OCI-LY1 (cell line): ENCODE results near the gene CLEC18B.
"Not testable (repeated sequence)": the region's sequence is repeated elsewhere in the genome, so short reads cannot be mapped to it uniquely, and the experiment has no call there.

ENCODE experiments used
- H2AFZ ChIP-seq: fragments of 200-600 bp; sonication (generic), shearing (Covaris generic); 2 replicates; pipeline ENCODE4 v1.6.0; 2014; ENCODE audit warnings: antibody characterized with exemption, mild to moderate bottlenecking, low read length
- H3F3A ChIP-seq: fragments of 200-600 bp; sonication (generic), shearing (Covaris generic); 2 replicates; pipeline ENCODE4 v1.6.0; 2014; ENCODE audit warnings: mild to moderate bottlenecking, antibody characterized with exemption, low read length, moderate library complexity; ENCODE audit not compliant: insufficient read depth
- H3K27ac ChIP-seq: fragments of 200-600 bp; sonication (generic); 2 replicates; pipeline ENCODE4 v1.5.1; 2014; ENCODE audit warnings: low read length, mixed run types, mild to moderate bottlenecking, low read depth; ENCODE audit not compliant: poor library complexity, severe bottlenecking
- H3K27me3 ChIP-seq: fragments of 200-600 bp; sonication (generic); 2 replicates; pipeline ENCODE4 v1.6.0; 2014; ENCODE audit warnings: antibody characterized with exemption, mild to moderate bottlenecking, low read length, moderate library complexity; ENCODE audit not compliant: insufficient read depth
- H3K36me3 ChIP-seq: fragments of 200-600 bp; sonication (generic); 2 replicates; pipeline ENCODE4 v1.6.1; 2014; ENCODE audit warnings: mild to moderate bottlenecking, antibody characterized with exemption, low read length, moderate library complexity, mixed read lengths; ENCODE audit not compliant: insufficient read depth
- H3K4me1 ChIP-seq: fragments of 200-600 bp; sonication (generic); 2 replicates; pipeline ENCODE4 v1.5.1; 2014; ENCODE audit warnings: mild to moderate bottlenecking, low read length, moderate library complexity; ENCODE audit not compliant: insufficient read depth, severe bottlenecking
- H3K4me2 ChIP-seq: fragments of 200-600 bp; sonication (generic), shearing (Covaris generic); 2 replicates; pipeline ENCODE4 v1.6.1; 2014; ENCODE audit warnings: low read length
- H3K4me3 ChIP-seq: fragments of 200-600 bp; sonication (generic); 2 replicates; pipeline ENCODE4 v1.5.1; 2014; ENCODE audit warnings: low read length, low read depth, mild to moderate bottlenecking, mixed read lengths; ENCODE audit not compliant: poor library complexity, severe bottlenecking
- H3K79me2 ChIP-seq: fragments of 200-600 bp; shearing (Covaris generic); 2 replicates; pipeline ENCODE4 v1.6.1; 2016; ENCODE audit warnings: mixed run types, low read length, mixed read lengths; ENCODE audit not compliant: insufficient read depth
- H3K9ac ChIP-seq: fragments of 200-600 bp; sonication (generic), shearing (Covaris generic); 2 replicates; pipeline ENCODE4 v1.6.1; 2014; ENCODE audit warnings: mild to moderate bottlenecking, low read length, mixed read lengths
- H3K9me2 ChIP-seq: fragments of 200-600 bp; sonication (generic), shearing (Covaris generic); 2 replicates; pipeline ENCODE4 v1.6.1; 2014; ENCODE audit warnings: low read depth, mild to moderate bottlenecking, low read length, mixed read lengths
- H3K9me3 ChIP-seq: fragments of 200-600 bp; shearing (Covaris generic); 2 replicates; pipeline ENCODE4 v1.6.1; 2014; ENCODE audit warnings: low read length, mixed read lengths
- H4K20me1 ChIP-seq: fragments of 200-600 bp; sonication (generic), shearing (Covaris generic); 2 replicates; pipeline ENCODE4 v1.6.0; 2016; ENCODE audit warnings: mild to moderate bottlenecking, low read length; ENCODE audit not compliant: insufficient read depth

The CLEC18B gene

DNA sequence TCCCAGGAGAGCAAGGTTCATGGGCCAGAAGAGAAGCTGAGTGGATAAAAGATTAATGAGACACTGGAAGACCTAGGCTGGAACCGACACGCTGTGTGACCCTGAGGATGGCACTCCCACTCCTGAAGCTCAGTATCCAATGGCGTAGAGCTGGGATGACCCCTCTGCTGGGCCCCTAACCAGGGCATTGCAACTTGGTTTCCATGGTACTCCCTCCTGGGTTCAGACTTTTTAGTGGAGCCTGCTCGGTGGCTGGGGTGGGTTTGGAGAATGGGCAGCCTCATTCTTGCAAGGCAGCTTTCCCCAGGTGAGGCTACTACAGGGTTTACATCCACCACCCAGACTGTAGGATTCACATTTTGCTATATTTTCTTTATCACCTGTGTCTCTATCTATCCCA lies 2.4 kb upstream of the CLEC18B start:
- H3K4me3 ChIP-seq, H3K9ac ChIP-seq, H3F3A ChIP-seq, H3K79me2 ChIP-seq, H3K9me3 ChIP-seq, H4K20me1 ChIP-seq, H3K9me2 ChIP-seq, H2AFZ ChIP-seq, H3K27ac ChIP-seq, H3K4me2 ChIP-seq, H3K27me3 ChIP-seq, H3K4me1 ChIP-seq, H3K36me3 ChIP-seq: not testable (repeated sequence)

DNA sequence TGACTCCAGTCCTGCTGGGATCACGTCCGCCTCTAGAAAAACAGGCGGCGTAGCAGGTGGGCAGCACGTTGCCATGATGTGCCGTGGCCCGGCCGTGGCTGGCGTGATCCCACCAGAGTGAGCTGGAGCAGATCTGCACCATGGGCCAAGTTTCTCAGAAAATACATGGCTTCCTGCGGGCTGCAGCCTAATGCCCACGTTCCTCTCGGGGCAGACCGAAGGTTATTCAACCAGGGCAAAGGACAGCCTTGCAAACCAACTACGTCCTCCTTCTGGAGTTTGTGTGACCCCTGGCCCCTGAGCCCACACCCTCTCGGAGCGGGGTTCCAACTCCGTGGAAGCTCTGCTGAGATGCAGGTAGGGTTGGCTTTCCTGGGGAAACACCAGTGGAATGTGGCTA lies 808 bp upstream of the CLEC18B start:
- not testable (repeated sequence) for H3K36me3 ChIP-seq, H3K9me2 ChIP-seq, H4K20me1 ChIP-seq, H3K4me3 ChIP-seq, H2AFZ ChIP-seq, H3K27ac ChIP-seq, H3K9me3 ChIP-seq, H3K79me2 ChIP-seq, H3F3A ChIP-seq, H3K9ac ChIP-seq, H3K4me1 ChIP-seq, H3K27me3 ChIP-seq, H3K4me2 ChIP-seq

DNA sequence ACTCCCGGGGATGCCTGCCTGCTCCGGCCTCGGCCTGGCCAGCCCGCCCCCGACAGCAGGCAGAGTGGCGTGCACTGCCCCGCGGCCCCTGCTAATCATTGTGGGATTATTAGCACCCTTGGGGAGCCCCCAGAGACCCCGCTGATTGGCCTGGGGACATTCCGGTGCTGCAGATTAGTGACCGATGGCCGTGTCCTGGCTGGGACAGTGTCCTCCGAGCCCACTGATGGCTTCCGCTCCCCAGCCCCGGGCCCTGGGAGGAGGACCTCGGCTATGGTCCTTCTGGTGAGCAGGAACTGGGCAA lies 156 bp upstream of the CLEC18B start:
- not testable (repeated sequence) for H3K4me2 ChIP-seq, H3K36me3 ChIP-seq, H3K4me3 ChIP-seq, H3K9me3 ChIP-seq, H4K20me1 ChIP-seq, H3K4me1 ChIP-seq, H3K79me2 ChIP-seq, H3K27me3 ChIP-seq, H3F3A ChIP-seq, H3K9me2 ChIP-seq, H3K9ac ChIP-seq, H3K27ac ChIP-seq, H2AFZ ChIP-seq

DNA sequence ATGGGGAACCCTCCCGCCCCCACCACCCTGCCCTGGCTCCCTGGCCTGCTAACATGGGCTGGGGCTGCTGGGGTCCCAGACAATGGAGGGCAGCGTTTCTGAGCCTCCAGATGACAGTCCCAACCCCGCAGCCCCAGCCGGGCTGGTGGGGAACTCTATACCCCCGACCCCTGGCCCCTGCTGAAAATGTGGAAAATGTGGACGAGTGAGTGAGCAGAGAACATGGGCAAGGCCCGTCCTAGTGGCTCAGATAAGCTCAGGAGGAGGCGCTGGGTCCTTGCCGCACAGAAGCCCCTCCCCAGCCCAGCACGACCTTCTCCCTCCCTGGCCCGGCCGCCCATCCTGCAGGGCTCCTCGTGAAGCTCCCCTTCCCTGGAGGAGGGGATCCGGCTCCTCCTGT lies 1.5 kb downstream of the CLEC18B start:
- H4K20me1 ChIP-seq, H3K9me3 ChIP-seq, H3F3A ChIP-seq: not testable (repeated sequence)

GRCh38 chr16:74417897-74418296 lies 3.4 kb downstream of the CLEC18B start:
- not testable (repeated sequence) for H3K36me3 ChIP-seq, H3K27me3 ChIP-seq, H3K27ac ChIP-seq, H3K4me3 ChIP-seq, H3K4me1 ChIP-seq, H3K9me3 ChIP-seq, H4K20me1 ChIP-seq, H3K79me2 ChIP-seq, H2AFZ ChIP-seq, H3F3A ChIP-seq, H3K9ac ChIP-seq, H3K4me2 ChIP-seq, H3K9me2 ChIP-seq

More for the DNA sequence above, 1.5 kb downstream of the CLEC18B start:
- not testable (repeated sequence) for H2AFZ ChIP-seq, H3K9ac ChIP-seq, H3K4me1 ChIP-seq, H3K4me2 ChIP-seq, H3K9me2 ChIP-seq, H3K27ac ChIP-seq, H3K27me3 ChIP-seq, H3K4me3 ChIP-seq, H3K79me2 ChIP-seq, H3K36me3 ChIP-seq

GRCh38 chr16:74413920-74414319 lies 7.4 kb downstream of the CLEC18B start:
- H3K9me3 ChIP-seq, H3K9me2 ChIP-seq, H3K27me3 ChIP-seq, H3F3A ChIP-seq, H2AFZ ChIP-seq, H3K9ac ChIP-seq, H3K27ac ChIP-seq, H3K4me1 ChIP-seq, H3K79me2 ChIP-seq, H3K4me2 ChIP-seq, H4K20me1 ChIP-seq, H3K36me3 ChIP-seq, H3K4me3 ChIP-seq: not testable (repeated sequence)

DNA sequence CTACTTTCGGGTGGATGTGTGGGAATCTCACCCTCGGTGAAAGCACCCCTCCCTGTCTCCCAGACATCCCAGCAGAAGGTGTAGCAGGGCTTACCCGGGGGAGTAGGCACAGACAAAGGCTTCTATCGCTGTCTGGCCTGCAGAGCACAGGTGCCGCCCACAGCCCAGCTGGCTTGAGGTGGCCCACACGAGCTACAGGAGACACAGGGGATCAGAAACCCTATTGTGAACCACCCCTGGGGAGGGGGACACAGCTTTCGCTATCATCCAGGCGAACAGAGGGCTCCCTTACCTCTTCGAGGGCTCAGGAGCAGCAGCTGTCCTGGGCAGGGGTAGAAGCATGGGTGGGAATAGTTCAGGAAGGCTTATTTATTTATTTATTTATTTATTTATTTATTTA lies 7.8 kb downstream of the CLEC18B start:
- H3F3A ChIP-seq, H3K9me3 ChIP-seq, H3K36me3 ChIP-seq, H2AFZ ChIP-seq, H3K4me1 ChIP-seq, H3K9me2 ChIP-seq, H3K27me3 ChIP-seq, H4K20me1 ChIP-seq, H3K4me2 ChIP-seq, H3K79me2 ChIP-seq, H3K4me3 ChIP-seq, H3K27ac ChIP-seq, H3K9ac ChIP-seq: not testable (repeated sequence)

- H3K9ac ChIP-seq, H3K4me1 ChIP-seq, H3K36me3 ChIP-seq, H3K27me3 ChIP-seq, H2AFZ ChIP-seq, H3K4me2 ChIP-seq, H3K27ac ChIP-seq, H3F3A ChIP-seq, H3K4me3 ChIP-seq, H3K79me2 ChIP-seq, H3K9me3 ChIP-seq, H4K20me1 ChIP-seq, H3K9me2 ChIP-seq: not testable (repeated sequence)
Observed at GRCh38 chr16:74412775-74413390, 8.4 kb downstream of the CLEC18B start.
